ENCODE data around the gene RGS3. TPM values are rescaled to one million over a fixed set of nuclear protein-coding genes. Genes with fewer than 3 reads are reported as not detected.
A peak's percentile ranks its signal among the peaks of the same experiment; 100 is the strongest.

Gene RGS3
- total and polyA plus RNA-seq, 2 of the 13 experiments (the other 11 are each of a cell fraction or from before 2014, with no cell fraction given): 17.1 to 28.8 TPM

DNA sequence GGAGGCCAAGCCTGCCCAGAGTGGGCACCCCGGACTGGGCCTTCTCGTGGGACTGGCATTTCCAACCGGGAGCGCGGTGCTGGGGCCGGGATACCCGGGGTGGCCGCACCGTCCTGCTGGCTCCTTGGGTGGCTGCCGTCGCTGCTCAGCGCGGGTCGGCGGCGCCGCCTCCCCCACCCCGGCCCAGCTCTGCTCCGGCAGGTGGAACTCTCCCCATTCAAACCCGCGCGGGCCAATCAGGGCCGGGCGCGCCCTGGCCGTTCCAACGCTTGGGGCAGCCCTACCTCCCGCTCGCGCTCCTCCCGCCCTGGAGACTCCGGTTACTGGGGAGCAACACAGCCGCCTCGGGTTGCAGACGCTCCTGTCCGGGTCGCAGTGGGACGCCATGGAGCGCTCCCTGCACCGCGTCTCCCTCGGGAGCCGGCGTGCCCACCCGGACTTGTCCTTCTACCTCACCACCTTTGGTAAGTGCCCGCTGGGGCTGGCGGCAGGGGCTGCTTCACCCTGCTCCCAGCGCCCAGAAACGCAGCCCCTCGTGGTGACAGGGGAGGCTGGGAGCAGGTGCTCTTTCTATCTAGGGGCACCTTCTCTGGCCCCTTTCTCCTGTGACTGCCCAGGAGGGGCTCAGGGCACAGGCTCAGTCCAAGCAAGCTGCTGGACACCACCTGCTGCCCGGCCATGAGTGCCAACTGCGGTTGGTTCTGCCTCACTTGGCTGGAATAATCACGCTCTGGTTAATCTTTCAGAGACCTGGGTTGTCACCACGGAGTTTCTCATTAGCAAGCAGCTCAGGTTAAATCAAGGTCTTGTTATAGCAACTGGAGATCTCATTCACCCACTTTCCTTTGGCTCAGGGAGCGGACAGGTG lies at the start of gene RGS3 (continued):
- TF ChIP-seq PHF21A (CRISPR knock-in tag; IDR thresholded peaks at IDR 0.05): peak; percentile 70; the same call in 1 of the 2 replicates
- no peak for TF ChIP-seq MBNL3 (CRISPR knock-in tag; conservative IDR thresholded peaks at IDR 0.05)
- peak; percentile 28; the same call in 1 of the 2 replicates for TF ChIP-seq RXRB (CRISPR knock-in tag; IDR thresholded peaks at IDR 0.05; ENCODE audit: borderline replicate concordance)
- peak; percentile 58; the same call in 1 of the 2 replicates for TF ChIP-seq ZNF552 (CRISPR knock-in tag; IDR thresholded peaks at IDR 0.05; ENCODE audit: borderline replicate concordance)
- TF ChIP-seq, protein P1, sequence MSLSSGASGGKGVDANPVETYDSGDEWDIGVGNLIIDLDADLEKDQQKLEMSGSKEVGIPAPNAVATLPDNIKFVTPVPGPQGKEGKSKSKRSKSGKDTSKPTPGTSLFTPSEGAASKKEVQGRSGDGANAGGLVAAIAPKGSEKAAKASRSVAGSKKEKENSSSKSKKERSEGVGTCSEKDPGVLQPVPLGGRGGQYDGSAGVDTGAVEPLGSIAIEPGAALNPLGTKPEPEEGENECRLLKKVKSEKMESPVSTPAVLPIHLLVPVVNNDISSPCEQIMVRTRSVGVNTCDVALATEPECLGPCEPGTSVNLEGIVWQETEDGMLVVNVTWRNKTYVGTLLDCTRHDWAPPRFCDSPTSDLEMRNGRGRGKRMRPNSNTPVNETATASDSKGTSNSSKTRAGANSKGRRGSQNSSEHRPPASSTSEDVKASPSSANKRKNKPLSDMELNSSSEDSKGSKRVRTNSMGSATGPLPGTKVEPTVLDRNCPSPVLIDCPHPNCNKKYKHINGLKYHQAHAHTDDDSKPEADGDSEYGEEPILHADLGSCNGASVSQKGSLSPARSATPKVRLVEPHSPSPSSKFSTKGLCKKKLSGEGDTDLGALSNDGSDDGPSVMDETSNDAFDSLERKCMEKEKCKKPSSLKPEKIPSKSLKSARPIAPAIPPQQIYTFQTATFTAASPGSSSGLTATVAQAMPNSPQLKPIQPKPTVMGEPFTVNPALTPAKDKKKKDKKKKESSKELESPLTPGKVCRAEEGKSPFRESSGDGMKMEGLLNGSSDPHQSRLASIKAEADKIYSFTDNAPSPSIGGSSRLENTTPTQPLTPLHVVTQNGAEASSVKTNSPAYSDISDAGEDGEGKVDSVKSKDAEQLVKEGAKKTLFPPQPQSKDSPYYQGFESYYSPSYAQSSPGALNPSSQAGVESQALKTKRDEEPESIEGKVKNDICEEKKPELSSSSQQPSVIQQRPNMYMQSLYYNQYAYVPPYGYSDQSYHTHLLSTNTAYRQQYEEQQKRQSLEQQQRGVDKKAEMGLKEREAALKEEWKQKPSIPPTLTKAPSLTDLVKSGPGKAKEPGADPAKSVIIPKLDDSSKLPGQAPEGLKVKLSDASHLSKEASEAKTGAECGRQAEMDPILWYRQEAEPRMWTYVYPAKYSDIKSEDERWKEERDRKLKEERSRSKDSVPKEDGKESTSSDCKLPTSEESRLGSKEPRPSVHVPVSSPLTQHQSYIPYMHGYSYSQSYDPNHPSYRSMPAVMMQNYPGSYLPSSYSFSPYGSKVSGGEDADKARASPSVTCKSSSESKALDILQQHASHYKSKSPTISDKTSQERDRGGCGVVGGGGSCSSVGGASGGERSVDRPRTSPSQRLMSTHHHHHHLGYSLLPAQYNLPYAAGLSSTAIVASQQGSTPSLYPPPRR (CRISPR knock-in tag; IDR thresholded peaks at IDR 0.05; ENCODE audit: borderline replicate concordance): 0 out of 2 replicates have a peak, but pooled peaks have one; percentile 29
- TF ChIP-seq, protein P2, sequence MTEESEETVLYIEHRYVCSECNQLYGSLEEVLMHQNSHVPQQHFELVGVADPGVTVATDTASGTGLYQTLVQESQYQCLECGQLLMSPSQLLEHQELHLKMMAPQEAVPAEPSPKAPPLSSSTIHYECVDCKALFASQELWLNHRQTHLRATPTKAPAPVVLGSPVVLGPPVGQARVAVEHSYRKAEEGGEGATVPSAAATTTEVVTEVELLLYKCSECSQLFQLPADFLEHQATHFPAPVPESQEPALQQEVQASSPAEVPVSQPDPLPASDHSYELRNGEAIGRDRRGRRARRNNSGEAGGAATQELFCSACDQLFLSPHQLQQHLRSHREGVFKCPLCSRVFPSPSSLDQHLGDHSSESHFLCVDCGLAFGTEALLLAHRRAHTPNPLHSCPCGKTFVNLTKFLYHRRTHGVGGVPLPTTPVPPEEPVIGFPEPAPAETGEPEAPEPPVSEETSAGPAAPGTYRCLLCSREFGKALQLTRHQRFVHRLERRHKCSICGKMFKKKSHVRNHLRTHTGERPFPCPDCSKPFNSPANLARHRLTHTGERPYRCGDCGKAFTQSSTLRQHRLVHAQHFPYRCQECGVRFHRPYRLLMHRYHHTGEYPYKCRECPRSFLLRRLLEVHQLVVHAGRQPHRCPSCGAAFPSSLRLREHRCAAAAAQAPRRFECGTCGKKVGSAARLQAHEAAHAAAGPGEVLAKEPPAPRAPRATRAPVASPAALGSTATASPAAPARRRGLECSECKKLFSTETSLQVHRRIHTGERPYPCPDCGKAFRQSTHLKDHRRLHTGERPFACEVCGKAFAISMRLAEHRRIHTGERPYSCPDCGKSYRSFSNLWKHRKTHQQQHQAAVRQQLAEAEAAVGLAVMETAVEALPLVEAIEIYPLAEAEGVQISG (CRISPR knock-in tag; IDR thresholded peaks at IDR 0.05): no peak
- no peak for TF ChIP-seq KLF11 (CRISPR knock-in tag; IDR thresholded peaks at IDR 0.05)
- TF ChIP-seq, protein P3, sequence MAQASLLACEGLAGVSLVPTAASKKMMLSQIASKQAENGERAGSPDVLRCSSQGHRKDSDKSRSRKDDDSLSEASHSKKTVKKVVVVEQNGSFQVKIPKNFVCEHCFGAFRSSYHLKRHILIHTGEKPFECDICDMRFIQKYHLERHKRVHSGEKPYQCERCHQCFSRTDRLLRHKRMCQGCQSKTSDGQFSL (CRISPR knock-in tag; IDR thresholded peaks at IDR 0.05): 0 out of 2 replicates have a peak, but pooled peaks have one; percentile 15
- TF ChIP-seq FOSL1 (CRISPR knock-in tag; IDR thresholded peaks at IDR 0.05; ENCODE audit: borderline replicate concordance): no peak
- TF ChIP-seq ZNF326 (CRISPR knock-in tag; IDR thresholded peaks at IDR 0.05; ENCODE audit: borderline replicate concordance): no peak
- no peak; the same call in 1 of the 2 replicates for TF ChIP-seq ZNF124 (CRISPR knock-in tag; IDR thresholded peaks at IDR 0.05)
- no peak for TF ChIP-seq ZNF816 (CRISPR knock-in tag; IDR thresholded peaks at IDR 0.05; ENCODE audit: borderline replicate concordance)
- TF ChIP-seq ZNF773 (CRISPR knock-in tag; IDR thresholded peaks at IDR 0.05; ENCODE audit: borderline replicate concordance): no peak
- TF ChIP-seq, protein P4, sequence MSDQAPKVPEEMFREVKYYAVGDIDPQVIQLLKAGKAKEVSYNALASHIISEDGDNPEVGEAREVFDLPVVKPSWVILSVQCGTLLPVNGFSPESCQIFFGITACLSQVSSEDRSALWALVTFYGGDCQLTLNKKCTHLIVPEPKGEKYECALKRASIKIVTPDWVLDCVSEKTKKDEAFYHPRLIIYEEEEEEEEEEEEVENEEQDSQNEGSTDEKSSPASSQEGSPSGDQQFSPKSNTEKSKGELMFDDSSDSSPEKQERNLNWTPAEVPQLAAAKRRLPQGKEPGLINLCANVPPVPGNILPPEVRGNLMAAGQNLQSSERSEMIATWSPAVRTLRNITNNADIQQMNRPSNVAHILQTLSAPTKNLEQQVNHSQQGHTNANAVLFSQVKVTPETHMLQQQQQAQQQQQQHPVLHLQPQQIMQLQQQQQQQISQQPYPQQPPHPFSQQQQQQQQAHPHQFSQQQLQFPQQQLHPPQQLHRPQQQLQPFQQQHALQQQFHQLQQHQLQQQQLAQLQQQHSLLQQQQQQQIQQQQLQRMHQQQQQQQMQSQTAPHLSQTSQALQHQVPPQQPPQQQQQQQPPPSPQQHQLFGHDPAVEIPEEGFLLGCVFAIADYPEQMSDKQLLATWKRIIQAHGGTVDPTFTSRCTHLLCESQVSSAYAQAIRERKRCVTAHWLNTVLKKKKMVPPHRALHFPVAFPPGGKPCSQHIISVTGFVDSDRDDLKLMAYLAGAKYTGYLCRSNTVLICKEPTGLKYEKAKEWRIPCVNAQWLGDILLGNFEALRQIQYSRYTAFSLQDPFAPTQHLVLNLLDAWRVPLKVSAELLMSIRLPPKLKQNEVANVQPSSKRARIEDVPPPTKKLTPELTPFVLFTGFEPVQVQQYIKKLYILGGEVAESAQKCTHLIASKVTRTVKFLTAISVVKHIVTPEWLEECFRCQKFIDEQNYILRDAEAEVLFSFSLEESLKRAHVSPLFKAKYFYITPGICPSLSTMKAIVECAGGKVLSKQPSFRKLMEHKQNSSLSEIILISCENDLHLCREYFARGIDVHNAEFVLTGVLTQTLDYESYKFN (CRISPR knock-in tag; conservative IDR thresholded peaks at IDR 0.05): peak; percentile 31
